GM12865 (cell line): ENCODE measurements around the gene DIP2C.

Experiments
- DNase-seq: peaks from one replicate; pipeline ENCODE4 v3.0.0; 2010; ENCODE audit warnings: low read depth
- H3K4me3 ChIP-seq: 2 replicates; pipeline ENCODE4 v1.5.1; 2011; ENCODE audit warnings: mild to moderate bottlenecking, low read depth, low read length, control low read depth
- CTCF ChIP-seq: IDR thresholded peaks from 2 replicates; pipeline ENCODE4 v1.5.1; 2011; ENCODE audit warnings: low read length, control low read depth, low read depth, inconsistent platforms; ENCODE audit not compliant: insufficient read depth; ENCODE audit errors: missing control alignments

Gene DIP2C

GRCh38 chr10:290026-290725 is 399.3 kb downstream of the DIP2C start:
- no peak for TF ChIP-seq CTCF
- no peak overlapping the region for H3K4me3 ChIP-seq
- DNase-seq: no peak

- TF ChIP-seq CTCF: no peak
- no peak for DNase-seq
- H3K4me3 ChIP-seq: no peak overlapping the region
Observed at GRCh38 chr10:289581-289980, 399.9 kb downstream of the DIP2C start.

- DNase-seq: no peak
- no peak for TF ChIP-seq CTCF
- no peak overlapping the region for H3K4me3 ChIP-seq
Observed at GRCh38 chr10:288316-289200, 400.9 kb downstream of the DIP2C start.

GRCh38 chr10:287814-288213 is 401.7 kb downstream of the DIP2C start:
- H3K4me3 ChIP-seq: no peak overlapping the region
- TF ChIP-seq CTCF: no peak
- DNase-seq: no peak

- no peak for DNase-seq
- no peak for TF ChIP-seq CTCF
- no peak overlapping the region for H3K4me3 ChIP-seq
Observed at GRCh38 chr10:287026-287709, 402.3 kb downstream of the DIP2C start.

- TF ChIP-seq CTCF: no peak
- H3K4me3 ChIP-seq: no peak overlapping the region
- no peak for DNase-seq
Observed at GRCh38 chr10:285216-285615, 404.3 kb downstream of the DIP2C start.
